ENCODE measurements around the gene CELSR2. TPM values are rescaled to one million over a fixed set of nuclear protein-coding genes. Genes with fewer than 3 reads are reported as not detected.

CELSR2 gene
- total RNA-seq, 1 experiment from 2014 or later, result 8.3 TPM

DNA sequence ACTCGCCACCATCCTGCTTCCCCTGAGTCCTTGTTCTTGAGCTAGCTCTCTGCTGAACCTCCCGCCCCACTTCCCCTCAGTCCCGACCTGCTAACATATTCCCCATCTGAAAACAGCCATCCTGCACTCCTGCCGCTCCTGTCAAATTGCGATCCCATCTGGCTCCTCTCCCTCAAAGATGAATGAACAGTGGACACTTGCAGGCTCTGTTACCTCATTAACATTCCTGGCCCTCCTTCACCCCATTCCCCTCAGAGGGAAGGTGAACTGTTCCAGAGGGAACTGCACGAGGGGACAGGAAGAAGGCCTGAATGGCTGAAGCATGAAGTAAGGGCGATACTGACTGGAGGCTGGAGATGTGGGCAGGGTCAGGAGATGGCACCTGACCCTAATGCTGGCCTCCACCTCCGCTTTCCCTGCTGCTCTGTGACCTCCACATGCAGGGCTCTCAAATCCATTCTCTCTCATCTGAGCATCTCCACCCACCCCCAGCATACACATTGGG is 7.4 kb upstream of the CELSR2 start:
- no peaks in the 10 kb centered on the region for H3K27me3 ChIP-seq (replicated peaks; ENCODE audit: control insufficient read depth, insufficient read depth, low read length)
- Mint-ChIP-seq H3K4me1 (ENCODE audit: low read depth, unreplicated experiment) (peaks cover 9% of the 10 kb centered on the region), H3K27me3 (ENCODE audit: insufficient read depth, unreplicated experiment) (no peaks in the 10 kb centered on the region), H3K27ac (ENCODE audit: unreplicated experiment) (peak overlapping the region; percentile 82), H3K36me3 (ENCODE audit: insufficient read depth, unreplicated experiment) (peaks cover 49% of the 10 kb centered on the region), H3K4me3 (ENCODE audit: unreplicated experiment) (peak overlapping the region; percentile 37), H3K9me3 (ENCODE audit: unreplicated experiment) (no peaks in the 10 kb centered on the region)
- no peaks in the 10 kb centered on the region for H3K4me1 ChIP-seq
- TF ChIP-seq, protein P1, sequence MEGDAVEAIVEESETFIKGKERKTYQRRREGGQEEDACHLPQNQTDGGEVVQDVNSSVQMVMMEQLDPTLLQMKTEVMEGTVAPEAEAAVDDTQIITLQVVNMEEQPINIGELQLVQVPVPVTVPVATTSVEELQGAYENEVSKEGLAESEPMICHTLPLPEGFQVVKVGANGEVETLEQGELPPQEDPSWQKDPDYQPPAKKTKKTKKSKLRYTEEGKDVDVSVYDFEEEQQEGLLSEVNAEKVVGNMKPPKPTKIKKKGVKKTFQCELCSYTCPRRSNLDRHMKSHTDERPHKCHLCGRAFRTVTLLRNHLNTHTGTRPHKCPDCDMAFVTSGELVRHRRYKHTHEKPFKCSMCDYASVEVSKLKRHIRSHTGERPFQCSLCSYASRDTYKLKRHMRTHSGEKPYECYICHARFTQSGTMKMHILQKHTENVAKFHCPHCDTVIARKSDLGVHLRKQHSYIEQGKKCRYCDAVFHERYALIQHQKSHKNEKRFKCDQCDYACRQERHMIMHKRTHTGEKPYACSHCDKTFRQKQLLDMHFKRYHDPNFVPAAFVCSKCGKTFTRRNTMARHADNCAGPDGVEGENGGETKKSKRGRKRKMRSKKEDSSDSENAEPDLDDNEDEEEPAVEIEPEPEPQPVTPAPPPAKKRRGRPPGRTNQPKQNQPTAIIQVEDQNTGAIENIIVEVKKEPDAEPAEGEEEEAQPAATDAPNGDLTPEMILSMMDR (IDR thresholded peaks at IDR 0.05; ENCODE audit: insufficient read depth in 1 of 2, low read depth in 1 of 2, low read length in 1 of 2, severe bottlenecking in 1 of 2, unreplicated experiment in 1 of 2), result no peak
- POLR2A ChIA-PET, result no interaction called here
- CTCF ChIA-PET, result no interaction called here
- H3K4me3 ChIP-seq (ENCODE audit: low read depth, low read length), result no peak overlapping the region
- TSS peak; percentile 2 for BruUV-seq (replicated peaks)
- no peak for DNase-seq
- H3K36me3 ChIP-seq (ENCODE audit: control insufficient read depth, insufficient read depth, low read length), result no peaks in the 10 kb centered on the region; the same call in 1 of the 2 replicates
- intact Hi-C loops (cut with micrococcal nuclease; ENCODE audit: unreplicated experiment), result no loop called here
- H3K9me3 ChIP-seq, result no peaks in the 10 kb centered on the region

DNA sequence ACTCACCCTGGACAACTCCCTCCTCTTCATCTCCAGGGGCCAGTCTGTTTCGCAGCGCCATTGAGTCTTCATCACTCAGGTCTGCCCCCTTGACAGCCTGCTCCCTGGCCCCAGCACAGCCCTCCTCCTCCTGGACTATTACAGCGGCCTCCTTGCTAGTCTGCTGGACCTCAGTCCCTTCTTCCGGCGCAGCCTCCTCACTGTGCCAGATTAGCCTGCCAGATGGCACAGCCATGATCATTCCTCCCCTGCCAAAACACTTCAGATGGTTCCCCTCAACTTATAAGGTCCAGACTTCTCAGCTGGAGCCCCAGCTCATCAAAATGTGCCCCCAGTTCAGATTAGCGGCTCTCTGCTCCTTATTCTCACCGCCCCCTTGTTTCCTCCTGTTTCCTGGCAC is 7.0 kb upstream of the CELSR2 start:
- ChIA-PET CTCF (no interaction called here), POLR2A (no interaction called here)
- H3K4me3 Mint-ChIP-seq (ENCODE audit: unreplicated experiment), result peak overlapping the region; percentile 37
- no TSS peak for BruUV-seq (replicated peaks)
- no peaks in the 10 kb centered on the region; the same call in 1 of the 2 replicates for H3K36me3 ChIP-seq (ENCODE audit: control insufficient read depth, insufficient read depth, low read length)
- no peaks in the 10 kb centered on the region for H3K27me3 ChIP-seq (replicated peaks; ENCODE audit: control insufficient read depth, insufficient read depth, low read length)
- peak overlapping the region; percentile 82 for H3K27ac Mint-ChIP-seq (ENCODE audit: unreplicated experiment)
- TF ChIP-seq, protein P1 (IDR thresholded peaks at IDR 0.05; ENCODE audit: insufficient read depth in 1 of 2, low read depth in 1 of 2, low read length in 1 of 2, severe bottlenecking in 1 of 2, unreplicated experiment in 1 of 2), result no peak
- peaks cover 9% of the 10 kb centered on the region for H3K4me1 Mint-ChIP-seq (ENCODE audit: low read depth, unreplicated experiment)
- intact Hi-C loops (cut with micrococcal nuclease; ENCODE audit: unreplicated experiment), result no loop called here
- peaks cover 44% of the 10 kb centered on the region for H3K36me3 Mint-ChIP-seq (ENCODE audit: insufficient read depth, unreplicated experiment)
- no peaks in the 10 kb centered on the region for H3K9me3 ChIP-seq
- no peaks in the 10 kb centered on the region for H3K9me3 Mint-ChIP-seq (ENCODE audit: unreplicated experiment)
- H3K4me3 ChIP-seq (ENCODE audit: low read depth, low read length), result no peak overlapping the region
- H3K27me3 Mint-ChIP-seq (ENCODE audit: insufficient read depth, unreplicated experiment), result no peaks in the 10 kb centered on the region
- no peak for DNase-seq
- H3K4me1 ChIP-seq, result no peaks in the 10 kb centered on the region

DNA sequence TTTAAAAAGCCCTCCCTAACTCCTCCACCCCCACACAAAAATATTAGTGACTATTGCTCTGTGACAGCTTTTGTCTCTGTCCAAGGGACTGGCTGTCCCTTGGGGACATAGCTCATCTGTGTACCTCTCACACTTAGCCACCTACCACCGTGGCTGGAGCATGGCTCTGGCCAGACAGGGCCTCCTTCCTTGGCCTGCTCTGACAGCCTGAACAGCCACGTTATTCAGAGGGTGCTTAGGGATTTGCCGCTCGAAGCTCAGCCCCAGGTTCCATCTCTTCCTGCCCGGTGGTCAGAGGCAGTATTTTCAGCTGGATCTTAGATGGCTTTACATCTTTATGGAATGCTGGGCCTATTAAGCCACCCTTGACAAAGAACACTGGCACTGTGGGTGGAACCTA is 6.1 kb upstream of the CELSR2 start:
- H3K4me3 ChIP-seq (ENCODE audit: low read depth, low read length), result no peak overlapping the region
- Mint-ChIP-seq H3K27ac (ENCODE audit: unreplicated experiment) (no peak overlapping the region), H3K36me3 (ENCODE audit: insufficient read depth, unreplicated experiment) (peaks cover 40% of the 10 kb centered on the region), H3K27me3 (ENCODE audit: insufficient read depth, unreplicated experiment) (no peaks in the 10 kb centered on the region), H3K9me3 (ENCODE audit: unreplicated experiment) (no peaks in the 10 kb centered on the region), H3K4me1 (ENCODE audit: low read depth, unreplicated experiment) (peaks cover 9% of the 10 kb centered on the region), H3K4me3 (ENCODE audit: unreplicated experiment) (no peak overlapping the region)
- no peaks in the 10 kb centered on the region for H3K27me3 ChIP-seq (replicated peaks; ENCODE audit: control insufficient read depth, insufficient read depth, low read length)
- POLR2A ChIA-PET, result no interaction called here
- CTCF ChIA-PET, result no interaction called here
- DNase-seq, result no peak
- no TSS peak for BruUV-seq (replicated peaks)
- intact Hi-C loops (cut with micrococcal nuclease; ENCODE audit: unreplicated experiment), result no loop called here
- no peaks in the 10 kb centered on the region for H3K4me1 ChIP-seq
- H3K36me3 ChIP-seq (ENCODE audit: control insufficient read depth, insufficient read depth, low read length), result no peaks in the 10 kb centered on the region; the same call in 1 of the 2 replicates
- no peaks in the 10 kb centered on the region for H3K9me3 ChIP-seq
- TF ChIP-seq, protein P1 (IDR thresholded peaks at IDR 0.05; ENCODE audit: insufficient read depth in 1 of 2, low read depth in 1 of 2, low read length in 1 of 2, severe bottlenecking in 1 of 2, unreplicated experiment in 1 of 2), result no peak
